HEK293 (cell line): ENCODE measurements around the gene ARPC1B.

ENCODE experiments used
- CTCF ChIA-PET: fragments of 350-600 bp; formaldehyde crosslinking; extraction: SDS; loops from one replicate; lab custom pipeline; 2021; ENCODE audit warnings: antibody characterized with exemption; lab: Yijun Ruan, JAX
- POLR2A ChIA-PET: fragments of 300-600 bp; formaldehyde crosslinking; extraction: SDS; loops from one replicate; lab custom pipeline; 2020; ENCODE audit warnings: antibody characterized with exemption, inconsistent platforms; lab: Yijun Ruan, JAX
- H3K27ac ChIP-seq: fragments of 200-500 bp; sonication (Bioruptor generic); 2 replicates; pipeline ENCODE4 v1.5.1; 2014; ENCODE audit warnings: low read depth, low read length, control low read depth, inconsistent platforms; ENCODE audit errors: extremely low read depth
- H3K36me3 ChIP-seq, 2 experiments: fragments of 200-500 bp in 1 of 2; sonication (Bioruptor generic) in 1 of 2; 1 replicate in 1 of 2; 2 replicates in 1 of 2; pipeline ENCODE4 v1.5.1; 2014 to 2017; ENCODE audit warnings: inconsistent platforms in 2 of 2, low read length in 2 of 2; ENCODE audit not compliant: control insufficient read depth in 2 of 2, insufficient read depth in 1 of 2
- H3K4me1 ChIP-seq: fragments of 200-500 bp; sonication (Bioruptor generic); 2 replicates; pipeline ENCODE4 v1.5.1; 2014; ENCODE audit warnings: mild to moderate bottlenecking, low read length, inconsistent platforms; ENCODE audit not compliant: control insufficient read depth, insufficient read depth
- H3K4me3 ChIP-seq: 2 replicates; pipeline ENCODE4 v1.5.1; 2011; ENCODE audit warnings: low read depth, mild to moderate bottlenecking, control low read depth, low read length, moderate library complexity
- H3K9me3 ChIP-seq: fragments of 200-500 bp; sonication (Bioruptor generic); 2 replicates; pipeline ENCODE4 v1.5.1; 2014; ENCODE audit warnings: low read depth, low read length, inconsistent platforms; ENCODE audit not compliant: control insufficient read depth, insufficient read depth
- CTCF ChIP-seq: fragments of 450-650 bp; formaldehyde crosslinking; IDR thresholded peaks from 2 replicates; pipeline ENCODE4 v1.5.1; 2016; ENCODE audit warnings: missing biosample characterization, missing genetic modification characterization
- GLIS2 ChIP-seq: fragments of 450-650 bp; formaldehyde crosslinking; IDR thresholded peaks from 2 replicates; pipeline ENCODE4 v1.5.1; 2016; ENCODE audit warnings: missing biosample characterization, missing genetic modification characterization
- MZF1 ChIP-seq: fragments of 450-650 bp; formaldehyde crosslinking; IDR thresholded peaks from 2 replicates; pipeline ENCODE4 v1.5.1; 2017; ENCODE audit warnings: missing biosample characterization, missing genetic modification characterization, borderline replicate concordance
- PRDM10 ChIP-seq: fragments of 450-650 bp; formaldehyde crosslinking; IDR thresholded peaks from 2 replicates; pipeline ENCODE4 v1.5.1; 2016; ENCODE audit warnings: missing biosample characterization, missing genetic modification characterization
- ZBTB1 ChIP-seq: fragments of 450-650 bp; formaldehyde crosslinking; IDR thresholded peaks from 2 replicates; pipeline ENCODE4 v1.5.1; 2016; ENCODE audit warnings: missing biosample characterization, missing genetic modification characterization
- ZBTB6 ChIP-seq: fragments of 450-650 bp; formaldehyde crosslinking; IDR thresholded peaks from 2 replicates; pipeline ENCODE4 v1.5.1; 2017; ENCODE audit warnings: missing biosample characterization, missing genetic modification characterization
- ZNF214 ChIP-seq: fragments of 450-650 bp; formaldehyde crosslinking; IDR thresholded peaks from 2 replicates; pipeline ENCODE4 v1.5.1; 2017; ENCODE audit warnings: missing biosample characterization, mild to moderate bottlenecking, missing genetic modification characterization, borderline replicate concordance
- ZNF24 ChIP-seq: fragments of 450-650 bp; formaldehyde crosslinking; IDR thresholded peaks from 2 replicates; pipeline ENCODE4 v1.5.1; 2016; ENCODE audit warnings: missing biosample characterization, missing genetic modification characterization
- ZNF292 ChIP-seq: fragments of 450-650 bp; formaldehyde crosslinking; IDR thresholded peaks from 2 replicates; pipeline ENCODE4 v1.5.1; 2016; ENCODE audit warnings: low read depth, missing biosample characterization, missing genetic modification characterization, borderline replicate concordance
- ZNF362 ChIP-seq: fragments of 450-650 bp; formaldehyde crosslinking; IDR thresholded peaks from 2 replicates; pipeline ENCODE4 v1.5.1; 2016; ENCODE audit warnings: missing biosample characterization, missing genetic modification characterization
- ZNF366 ChIP-seq: fragments of 450-650 bp; formaldehyde crosslinking; conservative IDR thresholded peaks from 2 replicates; pipeline ENCODE4 v1.5.1; 2016; ENCODE audit warnings: missing biosample characterization, missing genetic modification characterization
- ZNF514 ChIP-seq: fragments of 450-650 bp; formaldehyde crosslinking; IDR thresholded peaks from 2 replicates; pipeline ENCODE4 v1.5.1; 2016; ENCODE audit warnings: missing biosample characterization, missing genetic modification characterization
- ZNF654 ChIP-seq: fragments of 450-650 bp; formaldehyde crosslinking; IDR thresholded peaks from 2 replicates; pipeline ENCODE4 v1.5.1; 2016; ENCODE audit warnings: low read depth, missing biosample characterization, missing genetic modification characterization
- ZNF792 ChIP-seq: fragments of 450-650 bp; formaldehyde crosslinking; IDR thresholded peaks from 2 replicates; pipeline ENCODE4 v1.5.1; 2016; ENCODE audit warnings: missing biosample characterization, missing genetic modification characterization
- ZSCAN4 ChIP-seq: fragments of 450-650 bp; formaldehyde crosslinking; IDR thresholded peaks from 2 replicates; pipeline ENCODE4 v1.5.1; 2017; ENCODE audit warnings: missing biosample characterization, missing genetic modification characterization

Gene ARPC1B

GRCh38 chr7:99383791-99384370 lies 9.4 kb downstream of the ARPC1B start:
- Histone ChIP-seq H3K9me3 (no peaks in the 10 kb centered on the region), H3K4me3 (no peak overlapping the region), H3K27ac (no peak overlapping the region), H3K4me1 (no peaks in the 10 kb centered on the region; the same call in 1 of the 2 replicates), H3K36me3 (peaks cover 0 to 19% of the 10 kb centered on the region in 2 experiments; a peak in 2 of 3 replicates)
- TF ChIP-seq ZNF366 (tag by site-specific recombination) (no peak), ZBTB1 (no peak), ZNF514 (no peak), ZNF24 (tag by site-specific recombination) (0 out of 2 replicates have a peak, but pooled peaks have one; percentile 26)
- ChIA-PET CTCF (no interaction called here), POLR2A (interaction anchor here (1.5 kb wide), 1 partner anchor 9 kb away, joined by 4 read pairs; no protein-coding TSS in a partner anchor)

GRCh38 chr7:99384523-99384922 lies 10.0 kb downstream of the ARPC1B start:
- Histone ChIP-seq H3K9me3 (no peaks in the 10 kb centered on the region), H3K36me3 (peaks cover 0 to 21% of the 10 kb centered on the region in 2 experiments; a peak in 2 of 3 replicates), H3K4me3 (no peak overlapping the region), H3K27ac (no peak overlapping the region), H3K4me1 (no peaks in the 10 kb centered on the region; the same call in 1 of the 2 replicates)
- POLR2A ChIA-PET: no interaction called here
- CTCF ChIA-PET: no interaction called here
- no peak for TF ChIP-seq ZNF214 (tag by site-specific recombination)
- no peak for TF ChIP-seq ZSCAN4 (tag by site-specific recombination)
- no peak for TF ChIP-seq ZNF792 (tag by site-specific recombination)
- TF ChIP-seq ZNF362 (tag by site-specific recombination): 0 out of 2 replicates have a peak, but pooled peaks have one; percentile 45

- H3K27ac ChIP-seq: no peak overlapping the region
- TF ChIP-seq ZNF292 (tag by site-specific recombination) (no peak), GLIS2 (tag by site-specific recombination) (peak; percentile 35; the same call in 1 of the 2 replicates)
- no peaks in the 10 kb centered on the region for H3K4me1 ChIP-seq
- POLR2A ChIA-PET: interaction anchor here (0.5 kb wide), 1 partner anchor 20 kb away, joined by 3 read pairs; no protein-coding TSS in a partner anchor
- CTCF ChIA-PET: interaction anchor here (0.6 to 1.3 kb wide), 2 partner anchors 73 to 1479 kb away, joined by 3 to 4 read pairs; no protein-coding TSS in a partner anchor
- no peak overlapping the region for H3K4me3 ChIP-seq
- peaks cover 4 to 24% of the 10 kb centered on the region in 2 experiments; a peak in 2 of 3 replicates for H3K36me3 ChIP-seq
- H3K9me3 ChIP-seq: no peaks in the 10 kb centered on the region
Observed at GRCh38 chr7:99385564-99385963, 11.0 kb downstream of the ARPC1B start.

GRCh38 chr7:99386584-99387238 lies 12.2 kb downstream of the ARPC1B start:
- H3K36me3 ChIP-seq: peaks cover 12 to 29% of the 10 kb centered on the region in 2 experiments; a peak in 2 of 3 replicates
- CTCF ChIA-PET: interaction anchor here (0.6 to 1.7 kb wide), 7 partner anchors 9 to 107 kb away, joined by 3 to 10 read pairs (median 3); no protein-coding TSS in a partner anchor
- no peak overlapping the region for H3K27ac ChIP-seq
- no peaks in the 10 kb centered on the region for H3K9me3 ChIP-seq
- H3K4me1 ChIP-seq: no peaks in the 10 kb centered on the region
- no peak overlapping the region for H3K4me3 ChIP-seq
- POLR2A ChIA-PET: no interaction called here
- TF ChIP-seq PRDM10 (tag by site-specific recombination): peak; percentile 28; the same call in 1 of the 2 replicates
- TF ChIP-seq CTCF: peak; percentile 65; the same call in 1 of the 2 replicates
- TF ChIP-seq MZF1: no peak
- TF ChIP-seq ZNF654 (tag by site-specific recombination): peak; percentile 55
- 0 out of 2 replicates have a peak, but pooled peaks have one; percentile 42 for TF ChIP-seq ZBTB6 (tag by site-specific recombination)
